ENCODE results near the gene FNDC11.
"Not testable (repeated sequence)": the region's sequence is repeated elsewhere in the genome, so short reads cannot be mapped to it uniquely, and the experiment has no call there.

The FNDC11 gene

GRCh38 chr20:63554361-63555278 is 661 bp downstream of the FNDC11 start:
- DNase-seq, result no peak

GRCh38 chr20:63555661-63556381 is 1.9 kb downstream of the FNDC11 start:
- no peak for DNase-seq

GRCh38 chr20:63556873-63557478 is 3.0 kb downstream of the FNDC11 start:
- DNase-seq, result no peak

GRCh38 chr20:63557481-63557891 is 3.5 kb downstream of the FNDC11 start:
- no peak for DNase-seq

- no peak for DNase-seq
Measured at GRCh38 chr20:63558804-63559484, 5.0 kb downstream of the FNDC11 start.

GRCh38 chr20:63559485-63560332 is 5.8 kb downstream of the FNDC11 start:
- not testable (repeated sequence) for DNase-seq

- DNase-seq, result no peak
Measured at GRCh38 chr20:63560333-63560805, 6.4 kb downstream of the FNDC11 start.

- DNase-seq, result no peak
Measured at GRCh38 chr20:63560856-63561609, 7.1 kb downstream of the FNDC11 start.

GRCh38 chr20:63561624-63562396 is 7.9 kb downstream of the FNDC11 start:
- DNase-seq, result no peak

GRCh38 chr20:63562461-63563224 is 8.7 kb downstream of the FNDC11 start:
- DNase-seq, result no peak

GRCh38 chr20:63563225-63563935 is 9.4 kb downstream of the FNDC11 start:
- no peak for DNase-seq

- DNase-seq, result no peak
Measured at GRCh38 chr20:63564036-63564810, 10.3 kb downstream of the FNDC11 start.

GRCh38 chr20:63565021-63565698 is 11.2 kb downstream of the FNDC11 start:
- DNase-seq, result no peak

GRCh38 chr20:63565699-63566335 is 11.9 kb downstream of the FNDC11 start:
- no peak for DNase-seq

- DNase-seq, result no peak
Measured at GRCh38 chr20:63566395-63567135, 12.6 kb downstream of the FNDC11 start.

GRCh38 chr20:63567136-63567385 is 13.1 kb downstream of the FNDC11 start:
- no peak for DNase-seq
